Measurements from ENCODE around the gene FOXO3. TPM values are rescaled to one million over a fixed set of nuclear protein-coding genes. Genes with fewer than 3 reads are reported as not detected.

Gene FOXO3
- total and polyA plus RNA-seq, 3 donors from 2014 or later: 27.5 to 112 (median 81.5) TPM

DNA sequence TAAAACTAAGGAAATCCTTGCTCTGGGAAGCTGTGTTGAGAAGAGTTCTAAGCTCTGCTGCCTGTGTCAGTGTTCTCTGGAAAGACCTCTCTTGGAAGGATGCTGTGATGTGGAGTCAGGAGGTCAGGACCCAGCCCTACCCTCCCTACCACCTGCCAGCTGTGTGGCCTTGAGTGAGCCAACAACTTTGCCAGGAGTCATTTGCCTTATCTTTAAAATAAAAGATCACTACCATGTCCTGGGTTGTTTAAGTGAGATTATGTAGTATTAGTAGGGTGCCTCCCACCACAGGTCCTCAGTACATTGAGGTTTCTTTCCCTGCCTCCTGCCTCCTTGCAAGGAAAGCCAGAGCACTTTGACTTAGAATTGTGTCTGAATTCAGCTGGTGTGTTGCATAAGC, 64.9 kb downstream of the FOXO3 start:
- no peaks in the 10 kb centered on the region for H3K9me3 ChIP-seq
- no peak for TF ChIP-seq CTCF (IDR thresholded peaks at IDR 0.05)
- no peak for TF ChIP-seq POLR2A (IDR thresholded peaks at IDR 0.05)
- H3K27ac ChIP-seq: no peak overlapping the region
- H3K36me3 ChIP-seq (ENCODE audit: low read depth, missing control alignments): no peaks in the 10 kb centered on the region
- intact Hi-C loops (cut with DNase I; ENCODE audit: low total_unique reads): no loop called here
- DNase-seq: no peak
- H3K27me3 ChIP-seq: no peaks in the 10 kb centered on the region
- peaks cover 23% of the 10 kb centered on the region for H3K4me1 ChIP-seq
- H3K4me3 ChIP-seq: no peak overlapping the region

- Histone ChIP-seq H3K36me3 (ENCODE audit: low read depth, missing control alignments) (no peaks in the 10 kb centered on the region), H3K4me1 (peaks cover 23% of the 10 kb centered on the region), H3K27ac (no peak overlapping the region), H3K9me3 (no peaks in the 10 kb centered on the region), H3K4me3 (no peak overlapping the region), H3K27me3 (no peaks in the 10 kb centered on the region)
- DNase-seq: no peak
- TF ChIP-seq POLR2A (IDR thresholded peaks at IDR 0.05) (no peak), CTCF (IDR thresholded peaks at IDR 0.05) (no peak)
- intact Hi-C loops (cut with DNase I; ENCODE audit: low total_unique reads): no loop called here
- WGBS, 2 donors: 94 to 97% methylated on average over 2 of the region's 2 CpGs
These were observed 66.1 kb downstream of the FOXO3 start for GRCh38 chr6:108626777-108627176.

DNA sequence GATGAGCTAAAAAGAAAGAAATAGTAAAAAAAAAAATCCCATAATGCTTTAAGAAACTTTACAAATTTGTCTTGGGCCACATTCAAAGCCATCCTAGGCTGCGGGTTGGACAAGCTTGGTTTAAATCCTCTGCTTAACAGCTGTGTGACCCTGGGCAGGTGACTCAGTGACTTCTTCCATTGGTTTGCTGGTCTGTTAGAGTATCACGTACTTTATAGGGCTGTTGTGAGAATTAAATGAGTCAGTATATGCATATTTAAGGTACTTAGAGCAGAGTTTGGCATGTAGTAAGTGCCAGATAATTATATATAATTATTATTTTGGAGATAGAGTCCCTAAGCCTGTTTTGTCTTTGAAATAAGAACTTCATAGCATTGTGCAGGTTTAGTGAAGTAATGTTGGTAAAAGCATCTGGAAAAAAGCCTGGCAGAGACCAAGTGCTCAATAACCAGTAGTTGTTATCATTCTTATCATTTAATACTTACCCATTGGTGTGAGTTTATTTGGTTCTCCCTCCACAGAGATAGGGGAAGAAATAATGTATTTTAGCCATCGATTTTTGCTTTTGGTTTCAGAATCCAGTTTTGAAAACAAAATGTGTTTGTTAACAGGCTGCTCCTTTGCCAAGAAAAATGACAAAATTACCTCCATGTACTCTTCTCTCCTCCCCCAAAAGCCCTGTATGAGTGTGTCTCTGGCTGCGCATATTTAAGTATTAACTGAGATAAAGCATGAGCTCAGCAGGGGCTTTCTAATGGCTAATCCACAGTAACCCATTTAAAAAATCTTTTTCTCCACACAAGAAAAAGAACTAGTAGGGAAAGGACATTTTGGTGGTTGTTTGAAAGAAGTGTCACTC, 67.2 kb downstream of the FOXO3 start:
- no peak overlapping the region for H3K27ac ChIP-seq
- DNase-seq: no peak
- intact Hi-C loops (cut with DNase I; ENCODE audit: low total_unique reads): no loop called here
- peaks cover 32% of the 10 kb centered on the region for H3K4me1 ChIP-seq
- H3K4me3 ChIP-seq: no peak overlapping the region
- H3K36me3 ChIP-seq (ENCODE audit: low read depth, missing control alignments): no peaks in the 10 kb centered on the region
- H3K27me3 ChIP-seq: no peaks in the 10 kb centered on the region
- H3K9me3 ChIP-seq: no peaks in the 10 kb centered on the region
- TF ChIP-seq CTCF (IDR thresholded peaks at IDR 0.05) (no peak), POLR2A (IDR thresholded peaks at IDR 0.05) (no peak)
- WGBS, 2 donors: 48 to 58% methylated on average over 4 of the region's 4 CpGs

- Histone ChIP-seq H3K27me3 (no peaks in the 10 kb centered on the region), H3K9me3 (no peaks in the 10 kb centered on the region), H3K36me3 (ENCODE audit: low read depth, missing control alignments) (no peaks in the 10 kb centered on the region), H3K4me1 (peaks cover 24% of the 10 kb centered on the region), H3K27ac (no peak overlapping the region), H3K4me3 (no peak overlapping the region)
- DNase-seq: no peak
- intact Hi-C loops (cut with DNase I; ENCODE audit: low total_unique reads): no loop called here
- TF ChIP-seq CTCF (IDR thresholded peaks at IDR 0.05) (no peak), POLR2A (IDR thresholded peaks at IDR 0.05) (no peak)
- WGBS, 2 donors: 77 to 82% methylated on average over 4 of the region's 4 CpGs
These were observed 69.5 kb downstream of the FOXO3 start for GRCh38 chr6:108630050-108630714.

Measured in testis (tissue), 3 donors.